Hematopoietic multipotent progenitor cell treated with erythropoietin and hydrocortisone succinate and interleukin-3 and kit ligand, for 15 days (in vitro differentiated cells): ENCODE data around the gene TM7SF3.
"Not testable (repeated sequence)": the region's sequence is repeated elsewhere in the genome, so short reads cannot be mapped to it uniquely, and the experiment has no call there.

Experiments
- DNase-seq: peaks from one replicate; pipeline ENCODE4 v3.0.0-alpha.2; 2015; ENCODE audit warnings: low spot score

TM7SF3 gene

GRCh38 chr12:26978801-26979200 is 35.4 kb downstream of the TM7SF3 start:
- DNase-seq = no peak

- DNase-seq = no peak
These were observed 37.5 kb downstream of the TM7SF3 start for GRCh38 chr12:26976687-26977086.

- DNase-seq = no peak
These were observed 42.2 kb downstream of the TM7SF3 start for GRCh38 chr12:26971963-26972362.

- DNase-seq = no peak
These were observed 44.0 kb downstream of the TM7SF3 start for GRCh38 chr12:26970136-26970535.

DNA sequence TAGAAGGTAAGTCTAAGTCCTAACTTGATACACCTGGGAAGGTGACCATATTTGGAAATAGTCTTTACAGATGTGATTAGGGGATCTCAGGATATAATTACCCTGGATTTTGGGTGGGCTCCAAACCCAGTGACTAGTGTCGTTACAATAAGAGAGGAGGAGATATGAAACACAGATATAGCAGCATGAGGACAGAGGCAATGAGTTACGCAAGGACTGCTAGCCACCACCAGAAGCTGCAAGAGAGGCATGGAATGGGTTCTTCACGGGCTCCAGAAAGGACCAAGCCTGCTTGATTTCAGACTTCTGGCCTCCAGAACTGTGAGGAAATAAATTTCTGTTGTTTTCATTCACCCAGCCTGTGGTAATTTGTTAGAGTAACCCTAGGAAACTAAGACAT is 47.3 kb downstream of the TM7SF3 start:
- DNase-seq = no peak

DNA sequence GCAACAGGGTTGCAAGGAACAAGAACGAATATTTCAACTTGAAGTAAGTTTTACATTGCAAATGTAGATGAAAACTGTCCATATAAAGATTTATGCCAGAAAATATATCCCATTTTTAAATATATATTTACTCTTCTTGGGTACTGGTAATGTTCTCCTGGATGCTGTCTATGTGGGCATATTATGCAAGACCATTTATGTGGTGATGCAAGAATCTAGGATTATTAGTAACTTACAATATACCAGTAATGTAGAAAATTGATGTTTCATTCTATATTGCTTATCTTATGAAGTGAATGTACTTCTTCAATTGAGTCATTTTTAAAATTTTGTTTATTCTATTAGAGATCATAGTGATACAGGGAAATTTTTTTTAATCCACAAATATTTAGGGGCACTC is 50.8 kb downstream of the TM7SF3 start:
- no peak for DNase-seq

DNA sequence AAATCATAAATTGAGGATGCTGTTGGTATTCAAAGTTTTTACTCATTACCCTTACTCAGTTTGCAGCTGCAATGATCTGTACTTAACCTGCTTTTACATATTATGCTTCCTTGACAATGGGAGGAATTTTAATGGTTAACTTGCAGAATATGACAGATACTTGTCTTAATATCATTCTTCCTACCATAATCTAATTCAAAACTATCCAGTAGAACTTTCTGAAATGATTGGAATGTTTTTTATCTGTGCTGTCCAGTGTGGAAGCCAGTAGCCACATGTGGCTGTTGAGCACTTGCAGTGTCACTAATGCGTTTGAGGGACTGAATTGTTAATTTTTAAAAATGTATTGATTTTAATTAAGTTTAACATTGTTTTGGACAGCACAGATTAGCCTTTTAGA is 52.4 kb downstream of the TM7SF3 start:
- DNase-seq = no peak

DNA sequence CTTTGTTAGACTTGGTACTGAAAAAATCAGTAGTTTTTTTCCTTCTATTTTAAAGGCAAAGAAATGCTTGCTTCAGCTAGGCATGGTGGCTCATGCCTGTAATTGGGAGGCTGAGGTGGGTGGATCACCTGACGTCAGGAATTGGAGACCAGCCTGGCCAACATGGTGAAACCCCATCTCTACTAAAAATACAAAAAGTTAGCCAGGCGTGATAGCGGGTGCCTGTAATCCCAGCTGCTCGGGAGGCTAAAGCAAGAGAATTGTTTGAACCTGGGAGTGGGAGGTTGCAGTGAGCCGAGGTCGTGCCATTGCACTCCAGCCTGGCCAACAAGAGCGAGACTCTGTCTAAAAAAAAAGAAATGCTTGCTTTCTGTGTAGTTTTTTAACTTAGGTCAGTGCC is 52.8 kb downstream of the TM7SF3 start:
- DNase-seq = not testable (repeated sequence)

DNA sequence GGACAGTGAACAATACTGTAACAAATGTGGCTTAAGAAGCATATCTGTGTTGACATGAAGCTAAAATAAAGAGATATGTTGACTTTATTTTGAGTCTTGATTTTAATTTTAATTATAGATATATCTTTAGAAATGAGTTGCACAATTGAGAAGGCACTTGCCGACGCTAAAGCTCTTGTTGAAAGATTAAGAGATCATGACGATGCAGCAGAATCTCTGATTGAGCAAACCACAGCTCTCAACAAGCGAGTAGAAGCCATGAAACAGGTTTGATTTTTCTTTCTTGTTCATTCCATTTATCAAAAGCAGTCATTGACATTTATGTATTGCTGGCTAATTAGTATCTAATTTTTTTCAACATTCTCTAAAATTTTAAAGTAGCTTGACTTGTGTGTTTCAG is 60.2 kb downstream of the TM7SF3 start:
- DNase-seq = no peak

DNA sequence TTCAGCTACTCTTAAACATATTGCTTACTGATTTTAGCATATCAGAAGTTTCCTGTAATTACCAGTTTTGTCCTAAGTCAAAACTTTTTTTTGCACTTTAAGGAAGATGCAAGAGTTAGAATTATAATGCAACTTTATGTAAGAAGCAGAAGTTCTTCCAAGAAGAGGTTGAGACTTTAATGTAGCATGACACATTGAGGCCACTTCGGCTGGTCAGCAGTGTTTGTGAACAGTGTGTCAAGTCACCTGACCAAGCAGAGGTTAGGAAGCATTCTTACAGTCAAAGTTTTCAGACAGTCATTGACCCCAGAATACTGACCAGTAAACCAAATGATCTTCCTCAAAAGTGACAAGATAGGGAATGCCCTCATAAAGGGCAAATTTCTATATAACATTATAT is 60.7 kb downstream of the TM7SF3 start:
- DNase-seq = no peak

DNA sequence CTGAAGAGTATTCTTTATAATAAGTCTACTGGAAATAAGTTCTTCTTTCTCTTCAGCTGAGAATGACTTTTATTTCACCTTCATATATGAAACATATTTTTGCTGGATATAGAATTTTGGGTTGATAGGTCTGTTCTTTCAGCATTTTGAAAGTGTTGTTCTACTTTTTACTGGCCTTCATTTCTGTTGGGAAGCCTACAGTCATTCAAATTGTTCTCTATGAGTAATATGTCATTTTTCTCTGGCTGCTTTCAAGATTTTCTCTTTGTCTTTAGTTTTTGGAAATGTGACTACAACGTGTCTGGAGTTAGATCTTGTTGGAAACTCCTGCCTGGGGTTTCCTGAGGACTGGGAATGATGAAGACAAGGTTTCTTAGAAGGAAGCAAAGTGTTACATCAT is 65.9 kb downstream of the TM7SF3 start:
- no peak for DNase-seq

GRCh38 chr12:26941215-26941594 is 73.0 kb downstream of the TM7SF3 start:
- DNase-seq = no peak

GRCh38 chr12:26940516-26941214 is 73.5 kb downstream of the TM7SF3 start:
- DNase-seq = peak; percentile 82

- peak; percentile 56 for DNase-seq
These were observed 74.2 kb downstream of the TM7SF3 start for GRCh38 chr12:26939953-26940352.

DNA sequence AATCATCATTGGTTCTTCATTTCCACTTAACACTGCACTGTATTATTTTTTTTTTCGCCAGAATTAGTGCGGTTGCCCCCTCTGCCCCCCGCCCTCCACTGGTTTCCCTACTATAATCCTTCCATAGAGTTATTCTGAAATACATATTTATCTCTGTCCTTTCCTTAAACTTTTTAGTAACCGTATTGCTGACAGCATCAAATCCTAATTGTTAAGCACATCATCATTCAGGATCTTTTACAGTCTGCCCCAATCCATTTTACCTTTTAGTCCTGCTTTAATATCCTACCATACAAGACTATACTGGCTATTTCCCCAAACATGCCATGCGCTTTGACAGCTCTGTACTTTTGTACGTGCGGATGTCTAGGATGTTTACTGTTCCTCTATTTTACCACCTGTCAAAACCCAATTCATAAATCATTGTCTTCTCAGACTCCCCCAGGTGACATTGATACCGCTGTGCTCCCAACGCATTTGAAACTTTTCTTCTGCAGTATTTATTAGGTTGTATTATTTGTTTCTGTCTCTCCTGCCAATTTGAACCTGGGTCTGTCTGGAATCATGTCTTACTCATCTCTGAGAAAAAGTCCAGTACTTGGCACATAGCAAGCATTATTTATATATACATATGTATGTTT is 74.9 kb downstream of the TM7SF3 start:
- peak; percentile 39 for DNase-seq

- DNase-seq = peak; percentile 36
These were observed 75.5 kb downstream of the TM7SF3 start for GRCh38 chr12:26938701-26939062.

GRCh38 chr12:26937863-26938700 is 76.1 kb downstream of the TM7SF3 start, which contains the start of the genes FGFR1OP2 and INTS13:
Gene FGFR1OP2, plus strand, starts transcription at chr12:26938470. Its CDS starts 15,689 bp downstream, at chr12:26954159.
Gene INTS13, minus strand, starts transcription at chr12:26937981. Its CDS starts 1,178 bp downstream, at chr12:26936803.
- peak; percentile 99 for DNase-seq

GRCh38 chr12:26937443-26937862 is 76.7 kb downstream of the TM7SF3 start:
- no peak for DNase-seq

DNA sequence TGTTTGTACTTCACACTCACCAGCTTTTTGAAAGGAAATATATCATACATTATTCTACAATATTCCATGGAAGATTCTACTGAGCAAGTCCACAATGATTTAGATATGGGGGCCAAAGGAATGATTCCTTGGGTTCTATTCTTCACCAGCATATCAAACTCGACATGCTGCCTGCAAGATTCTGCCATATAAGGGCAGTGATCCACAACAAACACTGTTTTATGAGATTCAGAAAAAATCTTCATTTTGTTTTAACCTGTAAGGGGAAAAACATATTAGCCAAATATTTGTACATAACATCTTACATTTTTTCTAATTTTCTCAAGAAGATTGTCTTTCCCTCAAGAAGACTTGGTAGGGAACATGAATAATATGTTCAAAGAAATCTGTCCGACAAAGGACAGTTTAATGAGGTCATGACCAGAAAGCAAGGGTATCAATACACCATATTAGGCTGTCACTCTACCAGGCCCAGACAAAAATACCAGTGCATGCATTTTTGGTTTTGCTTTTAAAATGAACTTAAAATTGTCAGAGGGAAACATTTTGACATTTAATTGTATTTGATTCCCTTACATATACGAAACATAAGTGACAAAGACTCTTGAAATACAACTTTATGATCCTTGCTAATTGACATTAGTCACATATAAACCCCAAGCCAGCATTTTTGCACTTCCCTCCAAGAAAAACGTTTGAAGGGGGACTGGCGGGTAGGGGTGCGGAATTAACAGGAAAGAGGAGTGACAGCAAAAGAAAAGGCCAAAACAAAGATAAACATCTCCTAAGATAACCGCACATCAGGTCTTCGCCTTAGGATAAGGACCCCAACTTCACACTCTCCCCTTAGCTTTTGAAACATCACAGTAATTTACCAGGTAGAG is 77.4 kb downstream of the TM7SF3 start:
- DNase-seq = no peak

- DNase-seq = no peak
These were observed 78.4 kb downstream of the TM7SF3 start for GRCh38 chr12:26935636-26936378.

GRCh38 chr12:26929590-26929989 is 84.6 kb downstream of the TM7SF3 start:
- DNase-seq = no peak
